GM19099 (cell line): ENCODE results near the gene GMDS.

Experiments used
- POLR2A ChIP-seq: IDR thresholded peaks from 3 replicates; pipeline ENCODE4 v1.6.1; 2011; ENCODE audit warnings: low read depth; ENCODE audit not compliant: insufficient read length; ENCODE audit errors: extremely low read depth

The GMDS gene

DNA sequence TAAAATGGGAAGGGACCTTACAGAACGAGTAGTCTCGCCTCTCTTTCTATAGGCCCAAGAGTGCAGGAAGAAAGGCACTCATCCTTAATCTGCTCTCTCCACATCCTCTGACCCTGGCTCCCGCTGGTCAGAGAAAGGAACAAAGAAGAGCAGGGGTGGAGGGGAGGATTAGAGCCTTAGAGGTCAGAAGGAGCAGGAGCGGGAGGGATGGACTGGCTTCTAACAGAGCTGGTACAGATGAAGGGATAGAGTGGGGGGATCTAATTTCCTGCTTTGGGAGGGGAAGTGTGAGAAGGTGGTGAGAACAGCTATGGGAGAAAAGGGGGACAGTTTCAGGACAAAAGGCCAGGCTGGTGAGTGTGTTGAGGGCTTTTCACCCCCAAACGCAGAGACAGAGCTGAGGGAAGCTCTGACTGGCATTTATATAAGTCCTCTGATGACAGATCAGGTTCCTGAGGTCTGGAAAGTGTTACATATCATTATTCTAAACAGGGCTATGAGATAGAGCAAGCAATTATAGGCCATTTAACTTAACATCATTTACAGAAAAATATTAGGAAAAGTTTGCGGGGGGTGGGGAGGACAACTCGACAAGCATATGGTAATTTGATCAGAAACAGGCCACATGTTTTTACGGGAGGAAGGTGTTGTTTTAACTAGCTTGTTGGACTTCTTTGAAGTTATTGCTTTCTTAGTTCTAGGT lies 524.6 kb downstream of the GMDS start:
- TF ChIP-seq POLR2A, result no peak

DNA sequence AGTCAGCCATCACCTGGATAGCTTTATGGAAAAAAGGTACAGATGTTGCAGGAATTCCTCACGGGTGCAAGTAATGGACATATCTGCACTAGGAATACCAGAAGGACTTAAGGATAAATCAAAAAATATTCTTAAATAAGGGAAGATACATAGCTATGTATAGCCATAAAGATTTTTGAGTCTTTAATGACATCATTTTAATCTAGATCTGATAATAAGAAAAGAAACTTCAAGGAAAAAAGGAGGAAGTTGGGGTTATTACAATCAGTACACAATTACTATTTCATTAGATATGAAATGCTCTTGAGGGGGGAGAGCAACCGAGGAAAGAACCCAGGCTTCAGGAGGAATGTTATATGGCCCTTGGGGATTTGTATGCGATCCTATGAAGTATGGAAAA lies 525.5 kb downstream of the GMDS start:
- TF ChIP-seq POLR2A, result no peak

DNA sequence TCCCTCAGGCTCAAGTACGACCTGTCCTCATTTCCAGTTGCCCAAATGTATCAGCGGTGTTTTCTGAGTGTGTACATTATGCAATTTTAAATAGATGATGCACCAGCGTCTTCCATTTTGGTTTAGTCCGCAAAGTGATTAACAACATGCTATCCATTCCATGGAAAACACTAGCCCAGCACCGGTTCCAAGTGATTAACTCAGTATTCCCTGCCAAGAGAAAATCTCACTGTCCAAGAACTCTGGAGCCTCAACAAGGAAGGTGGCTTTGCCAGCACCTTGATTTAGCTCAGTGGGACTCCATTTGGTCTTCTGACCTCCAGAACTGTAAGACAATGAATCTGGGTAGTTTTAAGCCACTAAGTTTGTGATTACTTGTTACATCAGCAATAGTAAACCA lies 528.5 kb downstream of the GMDS start:
- TF ChIP-seq POLR2A, result no peak

GRCh38 chr6:1716396-1716795 lies 529.0 kb downstream of the GMDS start:
- no peak for TF ChIP-seq POLR2A

DNA sequence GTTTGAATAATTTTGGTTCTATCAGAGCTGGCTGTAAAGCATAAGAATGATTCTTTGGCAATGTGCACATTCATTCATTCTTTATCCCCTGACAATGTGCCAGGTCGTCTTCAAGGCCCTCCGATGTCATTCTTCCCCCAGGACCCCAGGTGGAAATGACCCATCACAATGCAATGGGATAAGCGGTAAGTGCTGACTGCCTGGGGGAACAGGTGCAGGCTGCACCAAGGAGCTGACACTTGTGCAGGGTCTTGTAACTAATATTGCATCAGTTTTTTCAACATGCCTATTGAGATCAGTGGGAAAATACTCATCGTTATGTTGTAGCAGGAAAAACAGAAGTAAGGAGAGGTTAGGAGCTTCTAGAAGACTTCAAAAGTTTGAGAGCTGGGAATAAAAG lies 530.1 kb downstream of the GMDS start:
- TF ChIP-seq POLR2A, result no peak

DNA sequence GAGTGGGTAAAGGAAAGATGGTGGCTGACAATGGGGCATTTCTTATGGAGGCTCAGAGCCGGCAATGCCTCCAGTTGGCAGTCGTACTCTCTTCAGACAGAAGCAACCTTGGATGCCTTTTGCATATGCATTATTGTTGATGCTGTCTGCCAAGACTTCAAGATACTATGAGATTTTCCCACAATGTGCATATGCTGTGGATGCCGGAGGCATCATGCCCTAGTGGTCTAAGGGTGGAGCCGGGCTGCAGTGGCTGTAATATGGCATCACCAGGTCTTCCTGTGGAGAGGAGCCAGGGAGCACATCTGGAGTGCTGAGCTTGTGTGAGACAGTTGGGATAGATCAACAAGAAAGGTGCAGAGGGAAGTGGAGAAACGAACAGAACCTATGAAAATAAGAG lies 530.8 kb downstream of the GMDS start:
- no peak for TF ChIP-seq POLR2A

- no peak for TF ChIP-seq POLR2A
Observed at GRCh38 chr6:1713016-1713600, 532.3 kb downstream of the GMDS start.

DNA sequence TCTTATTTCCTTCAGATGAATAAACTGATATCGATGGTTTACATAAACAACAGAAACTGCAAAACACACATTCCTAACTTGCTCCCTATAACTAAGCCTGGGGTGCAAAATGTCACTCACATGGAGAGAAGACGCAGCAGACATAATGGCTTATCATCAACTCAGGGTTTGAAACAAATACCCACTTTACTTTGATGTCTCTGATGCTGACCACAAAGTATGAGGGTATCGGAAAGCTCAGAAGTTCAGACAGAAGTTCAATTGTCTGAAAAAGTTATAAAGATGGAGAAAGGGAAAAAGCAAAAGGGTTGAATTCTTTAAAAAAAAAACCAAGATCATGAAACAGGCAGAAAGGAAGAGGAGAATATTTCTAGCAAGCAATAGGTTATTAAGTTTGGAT lies 533.0 kb downstream of the GMDS start:
- TF ChIP-seq POLR2A, result no peak

DNA sequence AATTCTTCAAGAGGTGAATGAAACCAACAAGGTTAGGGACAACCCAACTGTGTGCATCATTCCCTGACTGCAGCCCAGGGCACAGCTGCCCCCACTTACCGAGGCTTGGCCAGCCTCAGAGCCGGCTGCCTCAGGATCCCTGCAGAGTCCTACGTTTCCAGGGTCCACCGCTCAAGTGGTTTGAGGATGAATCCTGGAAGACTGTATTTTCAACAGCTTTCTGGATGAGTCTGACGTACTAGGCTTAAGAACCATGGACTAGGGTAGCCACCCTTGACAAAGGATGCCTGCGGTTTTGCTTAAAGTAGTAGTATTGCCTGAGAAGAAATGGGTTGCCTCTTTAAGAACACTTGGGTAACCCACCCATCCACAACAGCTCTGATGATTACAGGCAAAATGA lies 534.3 kb downstream of the GMDS start:
- TF ChIP-seq POLR2A, result no peak

- no peak for TF ChIP-seq POLR2A
Observed at GRCh38 chr6:1709234-1709641, 536.2 kb downstream of the GMDS start.

GRCh38 chr6:1708820-1709219 lies 536.6 kb downstream of the GMDS start:
- TF ChIP-seq POLR2A, result no peak

GRCh38 chr6:1708122-1708521 lies 537.3 kb downstream of the GMDS start:
- no peak for TF ChIP-seq POLR2A

DNA sequence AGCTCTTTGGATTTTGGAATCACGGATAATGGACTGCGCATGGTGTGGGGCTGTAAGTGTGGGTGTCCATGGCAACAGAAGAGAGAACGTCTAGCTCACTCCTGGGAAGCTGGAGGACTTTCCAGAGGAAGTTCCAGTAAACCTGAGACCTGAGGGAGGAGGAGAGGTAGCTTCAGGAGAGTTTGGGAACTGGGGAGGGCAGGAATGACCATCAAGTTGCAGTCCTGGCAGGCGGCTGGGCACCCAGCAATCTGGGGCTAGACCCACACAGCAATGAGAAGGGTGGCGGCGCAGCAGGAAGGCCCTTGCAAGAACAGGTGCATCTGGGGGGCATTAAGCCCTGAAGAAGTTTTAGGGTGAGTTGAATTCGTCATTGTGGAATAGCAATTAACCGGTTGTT lies 539.8 kb downstream of the GMDS start:
- TF ChIP-seq POLR2A, result no peak

GRCh38 chr6:1705183-1705582 lies 540.2 kb downstream of the GMDS start:
- TF ChIP-seq POLR2A, result no peak

DNA sequence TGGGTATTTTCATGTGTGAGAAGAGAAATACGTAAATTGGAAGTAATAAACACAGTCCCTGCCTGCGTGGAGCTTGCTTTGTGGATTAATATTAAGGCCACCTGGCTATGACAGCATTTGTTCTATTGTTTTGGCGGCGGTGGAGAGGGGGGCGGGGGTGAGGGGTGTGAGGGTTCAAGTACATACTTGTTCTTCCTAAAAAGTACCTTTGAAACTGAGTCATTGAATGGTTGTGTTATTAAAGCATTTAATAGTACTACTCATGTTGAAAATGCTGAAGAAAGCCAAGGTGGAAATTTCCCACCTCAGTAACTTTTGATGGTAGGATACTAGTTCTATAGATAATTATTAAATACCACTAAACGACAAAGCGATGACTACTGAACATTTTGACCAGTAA lies 540.7 kb downstream of the GMDS start:
- TF ChIP-seq POLR2A, result no peak

- no peak for TF ChIP-seq POLR2A
Observed at GRCh38 chr6:1703923-1704322, 541.5 kb downstream of the GMDS start.
